Ovary (tissue), 3 donors: Measurements from ENCODE around the gene YIPF1.

Source experiments
- CTCF ChIP-seq, 3 donors: fragments of 450-650 bp in 2 of 3; fragments of 200-600 bp in 1 of 3; IDR thresholded peaks; one replicate each; pipeline versions ENCODE4 v1.5.1 to v1.8.0; 2016 to 2022; ENCODE audit warnings: antibody characterized with exemption in 3 of 3, mild to moderate bottlenecking in 1 of 3
- POLR2A ChIP-seq: fragments of 450-650 bp; IDR thresholded peaks from one replicate; pipeline ENCODE4 v1.6.1; 2017; ENCODE audit warnings: antibody characterized with exemption, mild to moderate bottlenecking, moderate library complexity
- donor health status: DM: no; HTN: no; CAD: no.

GRCh38 chr1:53819387-53819786, 70.2 kb downstream of the YIPF1 start:
- TF ChIP-seq CTCF (IDR thresholded peaks at IDR 0.05) (no peak), POLR2A (no peak)
